GM21423 (cell line): ENCODE data around the gene ADGRV1.
A peak's percentile ranks its signal among the peaks of the same experiment; 100 is the strongest.

Source experiments
- ATAC-seq: cut with Tn5 transposase; IDR thresholded peaks from one replicate; pipeline ENCODE4 v1.9.1; 2021; ENCODE audit warnings: mild to moderate bottlenecking, moderate library complexity; ENCODE audit not compliant: unreplicated experiment

The ADGRV1 gene

GRCh38 chr5:90865180-90865579 is 306.6 kb downstream of the ADGRV1 start:
- ATAC-seq: no peak

GRCh38 chr5:90866333-90866732 is 307.7 kb downstream of the ADGRV1 start:
- peak; percentile 81 for ATAC-seq

- ATAC-seq: no peak
Measured at GRCh38 chr5:90866915-90867731, 308.5 kb downstream of the ADGRV1 start.

- ATAC-seq: no peak
Measured at GRCh38 chr5:90868799-90869198, 310.2 kb downstream of the ADGRV1 start.

- ATAC-seq: no peak
Measured at GRCh38 chr5:90871391-90871991, 312.9 kb downstream of the ADGRV1 start.

- ATAC-seq: no peak
Measured at GRCh38 chr5:90873033-90873517, 314.5 kb downstream of the ADGRV1 start.

GRCh38 chr5:90874066-90874465 is 315.5 kb downstream of the ADGRV1 start:
- ATAC-seq: no peak

- ATAC-seq: no peak
Measured at GRCh38 chr5:90875456-90875855, 316.9 kb downstream of the ADGRV1 start.

GRCh38 chr5:90876366-90876765 is 317.8 kb downstream of the ADGRV1 start:
- ATAC-seq: no peak

GRCh38 chr5:90877049-90877448 is 318.5 kb downstream of the ADGRV1 start:
- no peak for ATAC-seq

GRCh38 chr5:90878081-90878480 is 319.5 kb downstream of the ADGRV1 start:
- no peak for ATAC-seq

GRCh38 chr5:90878549-90879196 is 320.1 kb downstream of the ADGRV1 start:
- no peak for ATAC-seq

- ATAC-seq: no peak
Measured at GRCh38 chr5:90881626-90882150, 323.1 kb downstream of the ADGRV1 start.

GRCh38 chr5:90882448-90882847 is 323.9 kb downstream of the ADGRV1 start:
- no peak for ATAC-seq

- ATAC-seq: no peak
Measured at GRCh38 chr5:90885180-90885868, 326.7 kb downstream of the ADGRV1 start.

- ATAC-seq: no peak
Measured at GRCh38 chr5:90886381-90886780, 327.8 kb downstream of the ADGRV1 start.

GRCh38 chr5:90888511-90889324 is 330.1 kb downstream of the ADGRV1 start:
- ATAC-seq: no peak

- no peak for ATAC-seq
Measured at GRCh38 chr5:90889325-90889600, 330.7 kb downstream of the ADGRV1 start.

GRCh38 chr5:90890180-90890579 is 331.6 kb downstream of the ADGRV1 start:
- ATAC-seq: no peak

GRCh38 chr5:90894866-90895420 is 336.3 kb downstream of the ADGRV1 start:
- ATAC-seq: no peak
